CD4-positive, alpha-beta memory T cell (primary cell): ENCODE results near the gene PIGU. TPM values are rescaled to one million over a fixed set of nuclear protein-coding genes. Genes with fewer than 3 reads are reported as not detected.
"Not testable (repeated sequence)": the region's sequence is repeated elsewhere in the genome, so short reads cannot be mapped to it uniquely, and the experiment has no call there.

Experiments used
- CTCF ChIA-PET: fragments of 350-600 bp; sonication (Branson Sonifier 250); formaldehyde crosslinking; loops from one replicate; lab custom pipeline; 2021; ENCODE audit warnings: inconsistent platforms; ENCODE audit not compliant: partially characterized antibody; lab: Charles Lee
- POLR2A ChIA-PET: fragments of 350-600 bp; sonication (Branson Sonifier 250); formaldehyde crosslinking; loops from one replicate; lab custom pipeline; 2021; ENCODE audit not compliant: partially characterized antibody; lab: Charles Lee
- DNase-seq, 5 donors: peaks; one replicate each; pipeline versions ENCODE4 v3.0.0 to v3.0.0-alpha.2; 2020 to 2022; ENCODE audit warnings: mixed read lengths in 1 of 5
- H3K27ac ChIP-seq: one replicate; pipeline ENCODE4 v1.7.0; 2013; ENCODE audit warnings: low read depth, low read length
- H3K27me3 ChIP-seq: 2 replicates; pipeline ENCODE4 v1.7.0; 2013; ENCODE audit warnings: mild to moderate bottlenecking, low read length, moderate library complexity; ENCODE audit not compliant: insufficient read depth
- H3K36me3 ChIP-seq: 2 replicates; pipeline ENCODE4 v1.7.0; 2013; ENCODE audit warnings: mild to moderate bottlenecking, low read length, moderate library complexity; ENCODE audit not compliant: insufficient read depth
- H3K4me1 ChIP-seq: 2 replicates; pipeline ENCODE4 v1.7.0; 2013; ENCODE audit warnings: mild to moderate bottlenecking, low read length, moderate library complexity; ENCODE audit not compliant: insufficient read depth
- H3K4me3 ChIP-seq, 2 donors: one replicate each; pipeline ENCODE4 v1.7.0; 2013; ENCODE audit warnings: low read length in 2 of 2, mild to moderate bottlenecking in 1 of 2
- H3K9me3 ChIP-seq, 2 donors: one replicate each; pipeline ENCODE4 v1.7.0; 2013; ENCODE audit warnings: low read length in 2 of 2, control low read depth in 1 of 2; ENCODE audit not compliant: control insufficient read depth in 1 of 2
- H3K27ac Mint-ChIP-seq, 7 donors: one replicate each; pipeline ENCODE4 v1.8.0; 2020 to 2021; ENCODE audit warnings: mixed read lengths in 7 of 7, mild to moderate bottlenecking in 6 of 7, inconsistent platforms in 3 of 7, moderate library complexity in 3 of 7
- H3K27me3 Mint-ChIP-seq, 2 donors: one replicate each; pipeline ENCODE4 v1.8.0; 2020 to 2021; ENCODE audit warnings: mixed read lengths in 2 of 2
- H3K36me3 Mint-ChIP-seq, 2 donors: one replicate each; pipeline ENCODE4 v1.8.0; 2020 to 2021; ENCODE audit warnings: mixed read lengths in 2 of 2, inconsistent platforms in 1 of 2, mild to moderate bottlenecking in 1 of 2
- H3K4me1 Mint-ChIP-seq, 4 donors: one replicate each; pipeline ENCODE4 v1.8.0; 2020 to 2021; ENCODE audit warnings: mixed read lengths in 4 of 4, mild to moderate bottlenecking in 1 of 4
- H3K4me3 Mint-ChIP-seq, 8 donors: one replicate each; pipeline ENCODE4 v1.8.0; 2020 to 2021; ENCODE audit warnings: mixed read lengths in 8 of 8, mild to moderate bottlenecking in 7 of 8, moderate library complexity in 6 of 8, inconsistent platforms in 3 of 8
- H3K9me3 Mint-ChIP-seq, 8 donors: one replicate each; pipeline ENCODE4 v1.8.0; 2020 to 2021; ENCODE audit warnings: mixed read lengths in 8 of 8, mild to moderate bottlenecking in 5 of 8, inconsistent platforms in 3 of 8, moderate library complexity in 1 of 8
- intact Hi-C: fragments of 100-400 bp; cut with micrococcal nuclease; formaldehyde crosslinking; loops from one replicate; pipeline ENCODE4 v1.15.1; 2023
- polyA plus RNA-seq, 2 donors: library from polyadenylated mRNA; unstranded; fragments of 300-500 nt; fragmentation: Illumina TruSeq; gene quantifications; one replicate each; pipeline ENCODE4 v1.2.3, GENCODE V29; 2021
- total RNA-seq, 2 experiments: library from RNA; stranded (reverse); gene quantifications; one replicate each; pipeline ENCODE4 v1.2.3, GENCODE V29; 2021

PIGU gene
- total and polyA plus RNA-seq, 4 experiments from 2014 or later: 15.1 to 34.2 (median 21.1) TPM

- H3K27me3 ChIP-seq: no peaks in the 10 kb centered on the region
- H3K27ac ChIP-seq: no peak overlapping the region
- no peaks in the 10 kb centered on the region for H3K9me3 ChIP-seq
- no peak for DNase-seq
- no peaks in the 10 kb centered on the region for H3K4me1 ChIP-seq
- H3K4me3 ChIP-seq: no peak overlapping the region
- Mint-ChIP-seq H3K9me3 (no peaks in the 10 kb centered on the region), H3K27me3 (no peaks in the 10 kb centered on the region), H3K4me1 (no peaks in the 10 kb centered on the region), H3K36me3 (peaks cover 21 to 33% of the 10 kb centered on the region in 2 donors), H3K4me3 (no peak overlapping the region), H3K27ac (peak overlapping the region in 1 of 7 donors; percentile 7)
- intact Hi-C loops: no loop called here
- ChIA-PET POLR2A (interaction anchor here (0.6 kb wide), 1 partner anchor 186 kb away, joined by 3 read pairs; no protein-coding TSS in a partner anchor), CTCF (no interaction called here)
- no peaks in the 10 kb centered on the region for H3K36me3 ChIP-seq
Observed at GRCh38 chr20:34716921-34717229, 40.0 kb upstream of the PIGU start.

GRCh38 chr20:34715384-34715783 lies 38.5 kb upstream of the PIGU start:
- intact Hi-C loops: no loop called here
- no peaks in the 10 kb centered on the region for H3K27me3 Mint-ChIP-seq
- H3K4me1 ChIP-seq: peaks cover 7% of the 10 kb centered on the region
- H3K27me3 ChIP-seq: no peaks in the 10 kb centered on the region
- ChIA-PET CTCF (no interaction called here), POLR2A (interaction anchor here (1.6 kb wide), 1 partner anchor 11 kb away, joined by 3 read pairs; the partner anchor contains the start of gene TP53INP2)
- H3K36me3 ChIP-seq: no peaks in the 10 kb centered on the region
- H3K4me3 Mint-ChIP-seq: no peak overlapping the region
- peaks cover 4 to 6% (median 5%) of the 10 kb centered on the region in 4 donors for H3K4me1 Mint-ChIP-seq
- no peaks in the 10 kb centered on the region for H3K9me3 Mint-ChIP-seq
- no peak overlapping the region for H3K27ac ChIP-seq
- no peak overlapping the region for H3K4me3 ChIP-seq
- no peaks in the 10 kb centered on the region for H3K9me3 ChIP-seq
- DNase-seq: no peak
- peaks cover 18 to 25% of the 10 kb centered on the region in 2 donors for H3K36me3 Mint-ChIP-seq
- H3K27ac Mint-ChIP-seq: no peak overlapping the region

- H3K27ac ChIP-seq, intact Hi-C loops, H3K4me3 ChIP-seq, H3K27me3 ChIP-seq, H3K4me3 Mint-ChIP-seq, POLR2A ChIA-PET, H3K9me3 Mint-ChIP-seq, DNase-seq, H3K9me3 ChIP-seq, H3K27me3 Mint-ChIP-seq, H3K36me3 ChIP-seq: not testable (repeated sequence)
- Mint-ChIP-seq H3K36me3 (peaks cover 16 to 24% of the 10 kb centered on the region in 2 donors), H3K27ac (peak overlapping the region in 1 of 7 donors; percentile 35), H3K4me1 (peaks cover 7 to 18% (median 8%) of the 10 kb centered on the region in 4 donors)
- H3K4me1 ChIP-seq: peaks cover 10% of the 10 kb centered on the region
- CTCF ChIA-PET: interaction anchor here (0.8 to 2.0 kb wide), 4 partner anchors 10 to 401 kb away, joined by 3 to 4 read pairs (median 4); partner anchors contain the start of gene TP53INP2
Observed at GRCh38 chr20:34713944-34714515, 37.1 kb upstream of the PIGU start.

- no peaks in the 10 kb centered on the region for H3K36me3 ChIP-seq
- Mint-ChIP-seq H3K9me3 (peaks cover 0 to 3% (median 0%) of the 10 kb centered on the region in 8 donors), H3K4me3 (no peak overlapping the region), H3K27me3 (no peaks in the 10 kb centered on the region), H3K27ac (peak overlapping the region in 2 of 7 donors; percentile 3), H3K36me3 (peaks cover 16 to 24% of the 10 kb centered on the region in 2 donors), H3K4me1 (peaks cover 10 to 24% (median 12%) of the 10 kb centered on the region in 4 donors)
- H3K4me1 ChIP-seq: peaks cover 16% of the 10 kb centered on the region
- ChIA-PET CTCF (interaction anchor here (0.8 to 2.0 kb wide), 4 partner anchors 10 to 400 kb away, joined by 3 to 4 read pairs (median 4); partner anchors contain the start of gene TP53INP2), POLR2A (no interaction called here)
- no peaks in the 10 kb centered on the region for H3K27me3 ChIP-seq
- DNase-seq: peak in 1 of 5 donors; percentile 41
- intact Hi-C loops: no loop called here
- H3K27ac ChIP-seq: no peak overlapping the region
- no peak overlapping the region for H3K4me3 ChIP-seq
- no peaks in the 10 kb centered on the region for H3K9me3 ChIP-seq
Observed at GRCh38 chr20:34713194-34713943, 36.5 kb upstream of the PIGU start.

GRCh38 chr20:34712525-34713192 lies 35.8 kb upstream of the PIGU start:
- ChIA-PET CTCF (interaction anchor here (1.3 to 2.0 kb wide), 3 partner anchors 150 to 400 kb away, joined by 4 read pairs; no protein-coding TSS in a partner anchor), POLR2A (no interaction called here)
- Histone ChIP-seq H3K9me3 (no peaks in the 10 kb centered on the region), H3K27me3 (no peaks in the 10 kb centered on the region), H3K4me3 (no peak overlapping the region), H3K27ac (no peak overlapping the region), H3K36me3 (no peaks in the 10 kb centered on the region), H3K4me1 (peaks cover 17% of the 10 kb centered on the region)
- Mint-ChIP-seq H3K4me3 (peak overlapping the region in 1 of 8 donors; percentile 70), H3K36me3 (peaks cover 16 to 21% of the 10 kb centered on the region in 2 donors), H3K4me1 (peaks cover 10 to 26% (median 12%) of the 10 kb centered on the region in 4 donors), H3K27ac (peak overlapping the region in 4 of 7 donors; percentile 5 to 94 (median 8)), H3K27me3 (no peaks in the 10 kb centered on the region), H3K9me3 (peaks cover 0 to 3% (median 0%) of the 10 kb centered on the region in 8 donors)
- DNase-seq: peak in 1 of 5 donors; percentile 33
- intact Hi-C loops: no loop called here

GRCh38 chr20:34711813-34712430 lies 35.0 kb upstream of the PIGU start:
- no peaks in the 10 kb centered on the region for H3K27me3 ChIP-seq
- H3K4me3 ChIP-seq: no peak overlapping the region
- Mint-ChIP-seq H3K9me3 (peaks cover 0 to 3% (median 0%) of the 10 kb centered on the region in 8 donors), H3K27me3 (no peaks in the 10 kb centered on the region), H3K27ac (peak overlapping the region in 4 of 7 donors; percentile 23 to 94 (median 48)), H3K4me3 (peak overlapping the region in 2 of 8 donors; percentile 36 to 70), H3K36me3 (peaks cover 12 to 17% of the 10 kb centered on the region in 2 donors), H3K4me1 (peaks cover 10 to 26% (median 12%) of the 10 kb centered on the region in 4 donors)
- no peaks in the 10 kb centered on the region for H3K36me3 ChIP-seq
- ChIA-PET POLR2A (no interaction called here), CTCF (interaction anchor here (1.3 to 1.9 kb wide), 2 partner anchors 149 to 399 kb away, joined by 4 read pairs; no protein-coding TSS in a partner anchor)
- no peak overlapping the region for H3K27ac ChIP-seq
- intact Hi-C loops: no loop called here
- DNase-seq: no peak
- H3K9me3 ChIP-seq: no peaks in the 10 kb centered on the region
- H3K4me1 ChIP-seq: peaks cover 17% of the 10 kb centered on the region
